Mesendoderm (in vitro differentiated cells): ENCODE measurements around the gene FAAP20.

ENCODE experiments used
- DNase-seq: peaks from one replicate; pipeline ENCODE4 v3.0.0; 2013
- H2AK5ac ChIP-seq: 2 replicates; pipeline ENCODE4 v1.6.1; 2013; ENCODE audit warnings: low read length, inconsistent platforms
- H2BK120ac ChIP-seq: 2 replicates; pipeline ENCODE4 v1.6.1; 2013; ENCODE audit warnings: low read depth, mild to moderate bottlenecking, low read length, moderate library complexity, mixed read lengths
- H2BK15ac ChIP-seq: replicated peaks from 2 replicates; pipeline ENCODE4 v1.6.1; 2013; ENCODE audit warnings: low read depth, mild to moderate bottlenecking, moderate library complexity
- H2BK5ac ChIP-seq: 2 replicates; pipeline ENCODE4 v1.6.1; 2013; ENCODE audit warnings: low read length, inconsistent platforms
- H3K18ac ChIP-seq: 2 replicates; pipeline ENCODE4 v1.6.1; 2013; ENCODE audit warnings: mild to moderate bottlenecking, low read length, mixed read lengths
- H3K23ac ChIP-seq: one replicate; pipeline ENCODE4 v1.6.1; 2013; ENCODE audit warnings: low read length
- H3K27ac ChIP-seq: 2 replicates; pipeline ENCODE4 v1.5.1; 2013; ENCODE audit warnings: low read depth, mild to moderate bottlenecking, inconsistent platforms, low read length, moderate library complexity
- H3K27me3 ChIP-seq: 2 replicates; pipeline ENCODE4 v1.6.1; 2013; ENCODE audit warnings: low read length, control low read depth, mild to moderate bottlenecking, inconsistent platforms; ENCODE audit not compliant: insufficient read depth, poor library complexity
- H3K36me3 ChIP-seq: 2 replicates; pipeline ENCODE4 v1.6.1; 2013; ENCODE audit warnings: low read length, inconsistent platforms; ENCODE audit not compliant: control insufficient read depth, insufficient read depth
- H3K4ac ChIP-seq: one replicate; pipeline ENCODE4 v1.6.1; 2013; ENCODE audit warnings: low read depth, mild to moderate bottlenecking, low read length, moderate library complexity
- H3K4me1 ChIP-seq: 2 replicates; pipeline ENCODE4 v1.6.1; 2013; ENCODE audit warnings: low read depth, low read length, inconsistent platforms; ENCODE audit not compliant: control insufficient read depth
- H3K4me2 ChIP-seq: 2 replicates; pipeline ENCODE4 v1.6.1; 2013; ENCODE audit warnings: low read length
- H3K4me3 ChIP-seq: 2 replicates; pipeline ENCODE4 v1.5.1; 2013; ENCODE audit warnings: mild to moderate bottlenecking, low read length
- H3K56ac ChIP-seq: one replicate; pipeline ENCODE4 v1.6.1; 2013; ENCODE audit warnings: low read length
- H3K79me1 ChIP-seq: 2 replicates; pipeline ENCODE4 v1.6.1; 2013; ENCODE audit warnings: low read length, inconsistent platforms
- H3K79me2 ChIP-seq: 2 replicates; pipeline ENCODE4 v1.6.1; 2013; ENCODE audit warnings: mild to moderate bottlenecking, low read length; ENCODE audit not compliant: control insufficient read depth, insufficient read depth
- H3K9ac ChIP-seq: 2 replicates; pipeline ENCODE4 v1.6.1; 2013; ENCODE audit warnings: low read length, inconsistent platforms
- H4K5ac ChIP-seq: one replicate; pipeline ENCODE4 v1.6.1; 2013; ENCODE audit warnings: low read length
- H4K8ac ChIP-seq: one replicate; pipeline ENCODE4 v1.6.1; 2013; ENCODE audit warnings: low read depth, mild to moderate bottlenecking, control low read depth, low read length, moderate library complexity
- WGBS: extraction: QIAGEN DNeasy Blood & Tissue Kit; methylation state at CpG from one replicate; pipeline ENCODE4 v1.1.7; 2013; ENCODE audit warnings: low lambda C conversion rate, missing lambda C conversion rate; ENCODE audit not compliant: insufficient coverage; ENCODE audit errors: extremely low coverage; 5-methylcytosine and 5-hydroxymethylcytosine counted together

Gene FAAP20

GRCh38 chr1:2231532-2232254 lies 37.1 kb upstream of the FAAP20 start:
- no peak overlapping the region for H2AK5ac ChIP-seq
- no peak overlapping the region for H3K4ac ChIP-seq
- DNase-seq: no peak
- no peak overlapping the region for H3K27ac ChIP-seq
- peaks cover 8% of the 10 kb centered on the region for H3K79me1 ChIP-seq
- no peak overlapping the region for H3K18ac ChIP-seq
- peak overlapping the region; percentile 98 for H3K56ac ChIP-seq
- H3K27me3 ChIP-seq: no peaks in the 10 kb centered on the region
- no peak overlapping the region for H2BK120ac ChIP-seq
- no CpG with 5 or more reads among the region's 26 CpGs for WGBS
- H3K4me3 ChIP-seq: no peak overlapping the region
- peak overlapping the region; percentile 29 for H3K4me2 ChIP-seq
- H2BK15ac ChIP-seq: no peak overlapping the region
- peak overlapping the region; percentile 68 for H3K23ac ChIP-seq
- H3K36me3 ChIP-seq: no peaks in the 10 kb centered on the region
- peaks cover 10% of the 10 kb centered on the region for H3K4me1 ChIP-seq
- no peak overlapping the region for H4K8ac ChIP-seq
- H3K79me2 ChIP-seq: peaks cover 79% of the 10 kb centered on the region
- no peak overlapping the region for H4K5ac ChIP-seq
- peak overlapping the region; percentile 41 for H3K9ac ChIP-seq
- no peak overlapping the region for H2BK5ac ChIP-seq

DNA sequence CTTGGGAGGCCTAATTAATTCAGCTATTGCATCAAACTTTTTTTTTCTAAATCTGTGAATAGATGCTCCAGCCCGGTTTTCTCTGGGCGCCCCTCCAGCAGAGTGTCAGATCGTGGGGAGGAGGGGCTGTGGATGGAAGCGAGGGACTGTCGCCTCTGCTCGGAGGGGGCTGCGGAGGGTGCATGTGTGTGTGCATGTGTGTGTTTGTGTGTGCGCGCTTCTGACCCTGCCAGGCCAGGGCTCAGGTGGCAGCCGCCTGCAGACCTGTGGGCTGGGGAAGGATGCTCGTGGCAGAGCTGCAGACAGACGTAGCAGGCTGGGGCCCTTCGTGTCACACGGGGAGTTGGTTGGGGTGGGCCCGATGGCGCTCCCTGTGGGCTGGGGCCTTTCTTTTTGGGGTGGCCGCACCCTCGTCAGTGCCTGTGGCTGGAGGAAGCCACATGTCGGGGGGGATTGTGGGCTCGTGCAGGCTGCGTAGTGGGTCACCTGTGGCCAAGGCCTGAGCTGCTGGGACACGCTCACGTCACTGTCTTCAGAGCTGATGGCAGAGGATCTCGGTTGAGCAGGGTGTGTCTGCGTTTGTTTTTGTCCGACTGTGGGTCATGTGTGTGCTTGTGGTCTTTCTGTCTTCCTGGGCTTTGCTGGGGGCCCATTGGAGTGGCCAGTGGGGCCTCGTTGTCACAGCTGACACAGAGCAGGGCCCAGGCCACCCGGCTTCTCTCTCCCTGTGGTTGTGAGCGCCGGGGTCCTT lies 36.4 kb upstream of the FAAP20 start:
- WGBS: no CpG with 5 or more reads among the region's 30 CpGs
- peak overlapping the region; percentile 96 for H3K4me2 ChIP-seq
- peak overlapping the region; percentile 98 for H3K56ac ChIP-seq
- H3K79me2 ChIP-seq: peaks cover 73% of the 10 kb centered on the region
- H4K5ac ChIP-seq: no peak overlapping the region
- no peaks in the 10 kb centered on the region for H3K36me3 ChIP-seq
- H4K8ac ChIP-seq: no peak overlapping the region
- no peak overlapping the region for H3K18ac ChIP-seq
- no peak overlapping the region for H2BK15ac ChIP-seq
- H3K27ac ChIP-seq: no peak overlapping the region
- H3K4me1 ChIP-seq: peaks cover 10% of the 10 kb centered on the region
- peaks cover 6% of the 10 kb centered on the region for H3K79me1 ChIP-seq
- no peak overlapping the region for H2BK5ac ChIP-seq
- peak overlapping the region; percentile 97 for H3K9ac ChIP-seq
- no peak overlapping the region for H3K23ac ChIP-seq
- no peak overlapping the region for H2AK5ac ChIP-seq
- no peak overlapping the region for H2BK120ac ChIP-seq
- no peaks in the 10 kb centered on the region for H3K27me3 ChIP-seq
- H3K4ac ChIP-seq: no peak overlapping the region
- DNase-seq: no peak
- H3K4me3 ChIP-seq: peak overlapping the region; percentile 93

DNA sequence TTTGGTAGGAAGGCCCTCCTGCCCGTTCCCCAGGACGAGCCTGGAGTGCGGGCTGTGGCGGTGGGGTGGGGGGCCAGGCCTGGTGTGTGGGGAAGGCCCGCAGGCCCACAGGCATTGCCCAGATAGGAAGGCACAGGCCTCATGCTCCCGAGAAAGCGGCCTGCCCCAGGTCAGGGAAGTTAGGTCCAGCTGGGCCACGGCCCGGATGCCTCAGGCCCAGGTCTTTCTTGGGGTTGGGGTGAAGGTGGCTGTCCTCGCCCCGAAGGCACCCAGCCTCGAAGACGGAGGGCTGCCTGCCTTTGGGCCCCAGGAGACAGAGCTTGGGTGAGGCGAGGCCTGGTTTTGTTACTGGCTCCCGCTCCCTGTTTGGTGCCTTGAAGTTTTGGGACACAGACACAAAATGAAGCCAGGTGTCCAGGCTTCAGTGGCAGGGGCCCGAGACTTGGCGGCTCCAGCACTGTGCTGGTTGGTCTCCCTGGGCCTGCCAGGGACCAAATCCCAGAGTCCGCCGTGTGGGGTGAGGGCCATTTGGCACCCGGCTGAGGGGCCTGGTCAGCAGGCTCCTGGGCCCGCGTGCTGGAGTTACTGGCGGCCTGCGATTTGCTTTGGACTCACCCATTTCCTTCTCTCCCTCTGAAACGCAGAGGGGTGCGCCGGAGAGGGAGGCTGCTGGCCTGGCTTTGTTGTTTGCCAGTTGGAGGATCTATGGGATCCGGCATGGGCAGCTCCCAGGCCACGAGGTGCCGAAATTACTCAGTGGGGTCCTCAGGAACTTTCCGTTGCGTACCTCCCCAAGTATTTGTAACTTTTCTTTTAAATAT lies 35.5 kb upstream of the FAAP20 start:
- Histone ChIP-seq H3K79me2 (peaks cover 65% of the 10 kb centered on the region), H3K4me1 (peaks cover 10% of the 10 kb centered on the region), H3K9ac (peak overlapping the region; percentile 97), H2AK5ac (no peak overlapping the region), H3K79me1 (peaks cover 6% of the 10 kb centered on the region), H3K4me2 (peak overlapping the region; percentile 96), H3K27me3 (no peaks in the 10 kb centered on the region), H2BK5ac (no peak overlapping the region), H2BK120ac (no peak overlapping the region), H3K36me3 (no peaks in the 10 kb centered on the region), H4K5ac (no peak overlapping the region), H2BK15ac (no peak overlapping the region), H3K4ac (no peak overlapping the region), H3K27ac (no peak overlapping the region), H4K8ac (no peak overlapping the region), H3K4me3 (peak overlapping the region; percentile 93), H3K18ac (no peak overlapping the region), H3K56ac (peak overlapping the region; percentile 98), H3K23ac (peak overlapping the region; percentile 97)
- no CpG with 5 or more reads among the region's 32 CpGs for WGBS
- DNase-seq: no peak

DNA sequence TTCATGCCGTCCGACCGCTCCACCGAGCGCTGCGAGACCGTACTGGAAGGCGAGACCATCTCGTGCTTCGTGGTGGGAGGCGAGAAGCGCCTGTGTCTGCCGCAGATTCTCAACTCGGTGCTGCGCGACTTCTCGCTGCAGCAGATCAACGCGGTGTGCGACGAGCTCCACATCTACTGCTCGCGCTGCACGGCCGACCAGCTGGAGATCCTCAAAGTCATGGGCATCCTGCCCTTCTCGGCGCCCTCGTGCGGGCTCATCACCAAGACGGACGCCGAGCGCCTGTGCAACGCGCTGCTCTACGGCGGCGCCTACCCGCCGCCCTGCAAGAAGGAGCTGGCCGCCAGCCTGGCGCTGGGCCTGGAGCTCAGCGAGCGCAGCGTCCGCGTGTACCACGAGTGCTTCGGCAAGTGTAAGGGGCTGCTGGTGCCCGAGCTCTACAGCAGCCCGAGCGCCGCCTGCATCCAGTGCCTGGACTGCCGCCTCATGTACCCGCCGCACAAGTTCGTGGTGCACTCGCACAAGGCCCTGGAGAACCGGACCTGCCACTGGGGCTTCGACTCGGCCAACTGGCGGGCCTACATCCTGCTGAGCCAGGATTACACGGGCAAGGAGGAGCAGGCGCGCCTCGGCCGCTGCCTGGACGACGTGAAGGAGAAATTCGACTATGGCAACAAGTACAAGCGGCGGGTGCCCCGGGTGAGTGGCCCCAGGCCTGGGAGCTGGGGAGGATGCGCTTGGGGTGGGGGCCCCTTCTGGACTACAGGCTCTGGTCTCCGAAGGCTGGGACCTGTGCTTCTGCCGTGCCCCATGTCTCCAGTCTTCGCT lies 34.7 kb upstream of the FAAP20 start:
- no peaks in the 10 kb centered on the region for H3K36me3 ChIP-seq
- peak; percentile 70 for DNase-seq
- no peak overlapping the region for H3K27ac ChIP-seq

DNA sequence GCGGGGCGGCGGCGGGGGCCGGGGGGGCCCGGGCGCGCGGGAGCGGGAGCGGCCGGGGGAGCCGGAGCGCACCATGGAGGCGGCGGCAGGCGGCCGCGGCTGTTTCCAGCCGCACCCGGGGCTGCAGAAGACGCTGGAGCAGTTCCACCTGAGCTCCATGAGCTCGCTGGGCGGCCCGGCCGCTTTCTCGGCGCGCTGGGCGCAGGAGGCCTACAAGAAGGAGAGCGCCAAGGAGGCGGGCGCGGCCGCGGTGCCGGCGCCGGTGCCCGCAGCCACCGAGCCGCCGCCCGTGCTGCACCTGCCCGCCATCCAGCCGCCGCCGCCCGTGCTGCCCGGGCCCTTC lies 34.1 kb upstream of the FAAP20 start:
- no CpG with 5 or more reads among the region's 50 CpGs for WGBS
- Histone ChIP-seq H3K27me3 (no peaks in the 10 kb centered on the region), H3K36me3 (no peaks in the 10 kb centered on the region), H3K4ac (no peak overlapping the region), H3K9ac (peak overlapping the region; percentile 97), H3K79me1 (peaks cover 6% of the 10 kb centered on the region), H3K18ac (peak overlapping the region; percentile 46), H2AK5ac (no peak overlapping the region), H4K5ac (no peak overlapping the region), H2BK5ac (no peak overlapping the region), H2BK15ac (no peak overlapping the region), H4K8ac (no peak overlapping the region), H3K56ac (peak overlapping the region; percentile 98), H3K4me1 (peaks cover 3% of the 10 kb centered on the region), H3K4me2 (peak overlapping the region; percentile 96), H3K79me2 (peaks cover 51% of the 10 kb centered on the region), H3K4me3 (peak overlapping the region; percentile 93), H2BK120ac (no peak overlapping the region), H3K23ac (peak overlapping the region; percentile 100), H3K27ac (no peak overlapping the region)
- no peak for DNase-seq

More for the DNA sequence above, 34.7 kb upstream of the FAAP20 start:
- peak overlapping the region; percentile 96 for H3K4me2 ChIP-seq
- H3K27me3 ChIP-seq: no peaks in the 10 kb centered on the region
- WGBS: no CpG with 5 or more reads among the region's 77 CpGs
- no peak overlapping the region for H4K5ac ChIP-seq
- peak overlapping the region; percentile 45 for H2AK5ac ChIP-seq
- H2BK15ac ChIP-seq: no peak overlapping the region
- H3K4me3 ChIP-seq: peak overlapping the region; percentile 93
- peak overlapping the region; percentile 98 for H3K56ac ChIP-seq
- H3K18ac ChIP-seq: no peak overlapping the region
- no peak overlapping the region for H4K8ac ChIP-seq
- peak overlapping the region; percentile 100 for H3K23ac ChIP-seq
- peak overlapping the region; percentile 97 for H3K9ac ChIP-seq
- H3K79me2 ChIP-seq: peaks cover 57% of the 10 kb centered on the region
- H2BK120ac ChIP-seq: no peak overlapping the region
- H3K79me1 ChIP-seq: peaks cover 6% of the 10 kb centered on the region
- peaks cover 9% of the 10 kb centered on the region for H3K4me1 ChIP-seq
- no peak overlapping the region for H3K4ac ChIP-seq
- H2BK5ac ChIP-seq: no peak overlapping the region
